ENCODE data around the gene ANKRD44.

GRCh38 chr2:197024206-197024605, 286.4 kb downstream of the ANKRD44 start:
- TF ChIP-seq CTCF (IDR thresholded peaks at IDR 0.05): no peak
- TF ChIP-seq TCF7L2 (IDR thresholded peaks at IDR 0.05; ENCODE audit: low read depth, low read length): no peak
- TF ChIP-seq POLR2AphosphoS5 (IDR thresholded peaks at IDR 0.05; ENCODE audit: low read depth, low read length): no peak
